Ishikawa (cell line): ENCODE results near the gene CGA.

Source experiments
- CEBPB ChIP-seq: IDR thresholded peaks from 2 replicates; pipeline ENCODE4 v1.6.1; 2012
- CREB1 ChIP-seq: IDR thresholded peaks from 2 replicates; pipeline ENCODE4 v1.6.1; 2012; ENCODE audit warnings: low read depth
- EGR1 ChIP-seq: IDR thresholded peaks from 2 replicates; pipeline ENCODE4 v1.6.1; 2012
- EP300 ChIP-seq: IDR thresholded peaks from 2 replicates; pipeline ENCODE4 v1.6.1; 2012; ENCODE audit warnings: borderline replicate concordance
- FOXM1 ChIP-seq: IDR thresholded peaks from 2 replicates; pipeline ENCODE4 v1.6.1; 2012; ENCODE audit warnings: low read depth, borderline replicate concordance
- NFIC ChIP-seq: IDR thresholded peaks from 2 replicates; pipeline ENCODE4 v1.6.1; 2012
- TAF1 ChIP-seq: IDR thresholded peaks from 2 replicates; pipeline ENCODE4 v1.6.1; 2012; ENCODE audit warnings: low read depth, mild to moderate bottlenecking
- TEAD4 ChIP-seq: IDR thresholded peaks from 2 replicates; pipeline ENCODE4 v1.6.1; 2012
- YY1 ChIP-seq: IDR thresholded peaks from 2 replicates; pipeline ENCODE4 v1.6.1; 2012; ENCODE audit warnings: low read depth
- TF ChIP-seq, protein P1 (sequence below): IDR thresholded peaks from 2 replicates; pipeline ENCODE4 v1.6.1; 2012; ENCODE audit warnings: low read depth, mild to moderate bottlenecking

DNA sequence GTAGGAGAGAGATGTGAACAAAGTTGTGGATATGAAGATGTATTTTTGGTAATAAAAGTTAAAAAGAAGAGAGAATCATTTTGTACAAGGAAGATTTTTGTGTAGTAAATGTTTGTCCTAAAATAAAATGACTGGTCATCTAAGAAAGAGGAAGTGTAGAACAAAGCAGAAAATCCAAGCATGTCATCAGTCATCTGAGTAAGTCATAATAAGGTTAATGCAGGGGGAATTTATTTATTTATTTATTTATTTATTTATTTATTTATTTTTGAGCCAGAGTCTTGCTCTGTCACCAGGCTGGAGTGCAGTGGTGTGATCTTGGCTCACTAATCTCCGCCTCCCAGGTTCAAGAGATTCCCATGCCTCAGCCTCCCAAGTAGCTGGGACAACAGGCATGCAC, 15.7 kb upstream of the CGA start:
- TF ChIP-seq TEAD4 (no peak), TAF1 (no peak), CREB1 (no peak), FOXM1 (no peak), CEBPB (no peak), EP300 (no peak), YY1 (no peak), EGR1 (no peak), NFIC (no peak)
- TF ChIP-seq, protein P1, sequence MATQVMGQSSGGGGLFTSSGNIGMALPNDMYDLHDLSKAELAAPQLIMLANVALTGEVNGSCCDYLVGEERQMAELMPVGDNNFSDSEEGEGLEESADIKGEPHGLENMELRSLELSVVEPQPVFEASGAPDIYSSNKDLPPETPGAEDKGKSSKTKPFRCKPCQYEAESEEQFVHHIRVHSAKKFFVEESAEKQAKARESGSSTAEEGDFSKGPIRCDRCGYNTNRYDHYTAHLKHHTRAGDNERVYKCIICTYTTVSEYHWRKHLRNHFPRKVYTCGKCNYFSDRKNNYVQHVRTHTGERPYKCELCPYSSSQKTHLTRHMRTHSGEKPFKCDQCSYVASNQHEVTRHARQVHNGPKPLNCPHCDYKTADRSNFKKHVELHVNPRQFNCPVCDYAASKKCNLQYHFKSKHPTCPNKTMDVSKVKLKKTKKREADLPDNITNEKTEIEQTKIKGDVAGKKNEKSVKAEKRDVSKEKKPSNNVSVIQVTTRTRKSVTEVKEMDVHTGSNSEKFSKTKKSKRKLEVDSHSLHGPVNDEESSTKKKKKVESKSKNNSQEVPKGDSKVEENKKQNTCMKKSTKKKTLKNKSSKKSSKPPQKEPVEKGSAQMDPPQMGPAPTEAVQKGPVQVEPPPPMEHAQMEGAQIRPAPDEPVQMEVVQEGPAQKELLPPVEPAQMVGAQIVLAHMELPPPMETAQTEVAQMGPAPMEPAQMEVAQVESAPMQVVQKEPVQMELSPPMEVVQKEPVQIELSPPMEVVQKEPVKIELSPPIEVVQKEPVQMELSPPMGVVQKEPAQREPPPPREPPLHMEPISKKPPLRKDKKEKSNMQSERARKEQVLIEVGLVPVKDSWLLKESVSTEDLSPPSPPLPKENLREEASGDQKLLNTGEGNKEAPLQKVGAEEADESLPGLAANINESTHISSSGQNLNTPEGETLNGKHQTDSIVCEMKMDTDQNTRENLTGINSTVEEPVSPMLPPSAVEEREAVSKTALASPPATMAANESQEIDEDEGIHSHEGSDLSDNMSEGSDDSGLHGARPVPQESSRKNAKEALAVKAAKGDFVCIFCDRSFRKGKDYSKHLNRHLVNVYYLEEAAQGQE: no peak
